Measurements from ENCODE around the gene GTF2H4. TPM values are rescaled to one million over a fixed set of nuclear protein-coding genes. Genes with fewer than 3 reads are reported as not detected.

The GTF2H4 gene
- total RNA-seq, 1 experiment from 2014 or later = 42.6 TPM

GRCh38 chr6:30915591-30915946, 7.6 kb downstream of the GTF2H4 start:
- ChIA-PET POLR2A (ENCODE audit: low non-redundant PET) (no interaction called here), CTCF (interaction anchor here (0.6 to 3.5 kb wide), 5 partner anchors 127 to 171 kb away, joined by 3 to 37 read pairs (median 22); no protein-coding TSS in a partner anchor)
- DNase-seq (ENCODE audit: low spot score) = peak; percentile 82
- intact Hi-C loops (cut with micrococcal nuclease; ENCODE audit: unreplicated experiment) = loop anchor here (1.0 to 2.0 kb wide), 2 partner anchors 127 to 155 kb away; no protein-coding TSS in a partner anchor
- Histone ChIP-seq H3K27ac (ENCODE audit: low read depth, low read length, poor library complexity, severe bottlenecking) (peak overlapping the region; percentile 75), H3K9me3 (ENCODE audit: low read depth, low read length, poor library complexity, severe bottlenecking) (no peaks in the 10 kb centered on the region), H3K36me3 (ENCODE audit: insufficient read depth, low read length, poor library complexity, severe bottlenecking) (peaks cover 22% of the 10 kb centered on the region), H3K4me3 (ENCODE audit: low read depth, low read length, poor library complexity, severe bottlenecking) (no peak overlapping the region), H3K4me1 (ENCODE audit: insufficient read depth, low read length, poor library complexity, severe bottlenecking) (peaks cover 13% of the 10 kb centered on the region), H3K27me3 (replicated peaks; ENCODE audit: insufficient read depth, low read depth, low read length, poor library complexity) (no peaks in the 10 kb centered on the region)
- BruUV-seq (replicated peaks) = no TSS peak
- TF ChIP-seq EZH2 (IDR thresholded peaks at IDR 0.05; ENCODE audit: borderline replicate concordance, low read depth, low read length, poor library complexity, severe bottlenecking) = no peak
- peak; percentile 77 for TF ChIP-seq CTCF (conservative IDR thresholded peaks at IDR 0.05; ENCODE audit: low read depth, low read length)

- TF ChIP-seq EZH2 (IDR thresholded peaks at IDR 0.05; ENCODE audit: borderline replicate concordance, low read depth, low read length, poor library complexity, severe bottlenecking) = no peak
- TF ChIP-seq CTCF (conservative IDR thresholded peaks at IDR 0.05; ENCODE audit: low read depth, low read length) = no peak
- peaks cover 13% of the 10 kb centered on the region for H3K4me1 ChIP-seq (ENCODE audit: insufficient read depth, low read length, poor library complexity, severe bottlenecking)
- ChIA-PET POLR2A (ENCODE audit: low non-redundant PET) (no interaction called here), CTCF (interaction anchor here (0.7 to 1.2 kb wide), 3 partner anchors 49 to 154 kb away, joined by 3 to 5 read pairs (median 4); no protein-coding TSS in a partner anchor)
- no peak for DNase-seq (ENCODE audit: low spot score)
- no peak overlapping the region for H3K4me3 ChIP-seq (ENCODE audit: low read depth, low read length, poor library complexity, severe bottlenecking)
- intact Hi-C loops (cut with micrococcal nuclease; ENCODE audit: unreplicated experiment) = no loop called here
- H3K27ac ChIP-seq (ENCODE audit: low read depth, low read length, poor library complexity, severe bottlenecking) = no peak overlapping the region
- no TSS peak for BruUV-seq (replicated peaks)
- peaks cover 27% of the 10 kb centered on the region for H3K36me3 ChIP-seq (ENCODE audit: insufficient read depth, low read length, poor library complexity, severe bottlenecking)
- no peaks in the 10 kb centered on the region for H3K27me3 ChIP-seq (replicated peaks; ENCODE audit: insufficient read depth, low read depth, low read length, poor library complexity)
- H3K9me3 ChIP-seq (ENCODE audit: low read depth, low read length, poor library complexity, severe bottlenecking) = no peaks in the 10 kb centered on the region
Measured at GRCh38 chr6:30917041-30917440, 9.0 kb downstream of the GTF2H4 start.

- H3K36me3 ChIP-seq (ENCODE audit: insufficient read depth, low read length, poor library complexity, severe bottlenecking) = peaks cover 27% of the 10 kb centered on the region
- TF ChIP-seq EZH2 (IDR thresholded peaks at IDR 0.05; ENCODE audit: borderline replicate concordance, low read depth, low read length, poor library complexity, severe bottlenecking) (no peak), CTCF (conservative IDR thresholded peaks at IDR 0.05; ENCODE audit: low read depth, low read length) (no peak)
- intact Hi-C loops (cut with micrococcal nuclease; ENCODE audit: unreplicated experiment) = no loop called here
- CTCF ChIA-PET = interaction anchor here (0.7 to 1.2 kb wide), 3 partner anchors 50 to 153 kb away, joined by 3 to 5 read pairs (median 4); no protein-coding TSS in a partner anchor
- DNase-seq (ENCODE audit: low spot score) = no peak
- H3K9me3 ChIP-seq (ENCODE audit: low read depth, low read length, poor library complexity, severe bottlenecking) = no peaks in the 10 kb centered on the region
- H3K27ac ChIP-seq (ENCODE audit: low read depth, low read length, poor library complexity, severe bottlenecking) = no peak overlapping the region
- POLR2A ChIA-PET (ENCODE audit: low non-redundant PET) = no interaction called here
- peaks cover 13% of the 10 kb centered on the region for H3K4me1 ChIP-seq (ENCODE audit: insufficient read depth, low read length, poor library complexity, severe bottlenecking)
- no TSS peak for BruUV-seq (replicated peaks)
- H3K27me3 ChIP-seq (replicated peaks; ENCODE audit: insufficient read depth, low read depth, low read length, poor library complexity) = no peaks in the 10 kb centered on the region
- H3K4me3 ChIP-seq (ENCODE audit: low read depth, low read length, poor library complexity, severe bottlenecking) = no peak overlapping the region
Measured at GRCh38 chr6:30917487-30917886, 9.5 kb downstream of the GTF2H4 start.
